Measurements from ENCODE around the gene ZW10. TPM values are rescaled to one million over a fixed set of nuclear protein-coding genes. Genes with fewer than 3 reads are reported as not detected.

The ZW10 gene
- total RNA-seq, 1 donor from 2014 or later, result 29.2 TPM

- no peak for DNase-seq (ENCODE audit: low read depth, low spot score)
- H3K9me3 Mint-ChIP-seq, result no peaks in the 10 kb centered on the region
Observed at GRCh38 chr11:113728814-113729213, 44.7 kb downstream of the ZW10 start.

GRCh38 chr11:113725913-113726312 is 47.6 kb downstream of the ZW10 start:
- no peak for TF ChIP-seq CTCF (conservative IDR thresholded peaks at IDR 0.05)
- Mint-ChIP-seq H3K4me1 (peaks cover 31% of the 10 kb centered on the region), H3K4me3 (no peak overlapping the region), H3K27ac (ENCODE audit: unreplicated experiment) (no peak overlapping the region), H3K9me3 (peaks cover under 1% of the 10 kb centered on the region), H3K36me3 (ENCODE audit: low read depth) (peaks cover 7% of the 10 kb centered on the region), H3K27me3 (ENCODE audit: low read depth) (no peaks in the 10 kb centered on the region)
- DNase-seq (ENCODE audit: low read depth, low spot score), result no peak

More at GRCh38 chr11:113728814-113729213, 44.7 kb downstream of the ZW10 start:
- Mint-ChIP-seq H3K36me3 (ENCODE audit: low read depth) (no peaks in the 10 kb centered on the region), H3K4me1 (peaks cover 12% of the 10 kb centered on the region), H3K27me3 (ENCODE audit: low read depth) (no peaks in the 10 kb centered on the region), H3K27ac (ENCODE audit: unreplicated experiment) (peak overlapping the region; percentile 9), H3K4me3 (no peak overlapping the region)
- TF ChIP-seq CTCF (conservative IDR thresholded peaks at IDR 0.05), result no peak

DNA sequence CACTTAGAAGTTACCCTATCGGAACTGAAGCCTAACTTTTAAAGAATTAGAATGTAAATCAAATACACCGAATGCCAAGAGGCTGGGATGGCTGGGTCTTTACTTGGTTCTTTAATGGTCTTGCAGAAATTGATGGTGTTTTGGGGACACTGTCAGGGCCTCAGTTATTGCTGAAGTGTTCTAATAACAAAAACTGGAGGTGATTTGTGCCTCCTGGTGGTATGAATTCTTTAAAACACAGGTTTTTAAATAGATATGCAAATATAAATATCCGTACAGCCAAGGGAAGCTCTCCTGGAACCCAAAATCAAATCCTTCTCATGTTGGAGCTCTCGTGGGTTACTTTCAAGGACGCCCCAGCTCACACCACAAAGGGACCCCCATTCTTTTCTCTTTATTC is 48.1 kb downstream of the ZW10 start:
- Mint-ChIP-seq H3K36me3 (ENCODE audit: low read depth) (peaks cover 13% of the 10 kb centered on the region), H3K27me3 (ENCODE audit: low read depth) (no peaks in the 10 kb centered on the region)
- no peak for DNase-seq (ENCODE audit: low read depth, low spot score)

DNA sequence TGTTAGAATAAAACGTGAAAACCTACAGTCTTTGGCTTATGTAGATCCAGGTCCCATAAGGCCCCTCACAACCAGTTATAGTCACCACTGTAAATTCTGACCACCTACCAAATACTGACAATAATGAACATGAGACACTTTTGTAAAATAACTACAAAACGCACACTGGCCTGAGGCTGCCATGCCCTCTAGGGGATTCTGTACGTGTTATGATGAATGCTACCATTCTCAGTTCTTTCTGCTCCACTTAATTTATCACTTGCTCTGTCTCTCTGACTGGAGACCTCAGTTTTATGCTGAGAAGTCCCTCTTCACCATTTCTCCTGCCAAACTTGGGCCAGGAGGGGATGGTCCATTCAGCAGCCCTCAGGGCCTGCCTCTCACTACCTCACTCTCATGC is 48.7 kb downstream of the ZW10 start:
- TF ChIP-seq CTCF (conservative IDR thresholded peaks at IDR 0.05), result no peak
- no peak overlapping the region for H3K4me3 Mint-ChIP-seq
- DNase-seq (ENCODE audit: low read depth, low spot score), result no peak
- H3K27me3 Mint-ChIP-seq (ENCODE audit: low read depth), result no peaks in the 10 kb centered on the region
- peaks cover 14% of the 10 kb centered on the region for H3K36me3 Mint-ChIP-seq (ENCODE audit: low read depth)
- H3K9me3 Mint-ChIP-seq, result peaks cover 7% of the 10 kb centered on the region
- peaks cover 31% of the 10 kb centered on the region for H3K4me1 Mint-ChIP-seq
- no peak overlapping the region for H3K27ac Mint-ChIP-seq (ENCODE audit: unreplicated experiment)

More for the DNA sequence above, 48.1 kb downstream of the ZW10 start:
- TF ChIP-seq CTCF (conservative IDR thresholded peaks at IDR 0.05), result no peak
- Mint-ChIP-seq H3K27ac (ENCODE audit: unreplicated experiment) (no peak overlapping the region), H3K4me1 (peaks cover 31% of the 10 kb centered on the region), H3K4me3 (no peak overlapping the region), H3K9me3 (peaks cover 5% of the 10 kb centered on the region)

DNA sequence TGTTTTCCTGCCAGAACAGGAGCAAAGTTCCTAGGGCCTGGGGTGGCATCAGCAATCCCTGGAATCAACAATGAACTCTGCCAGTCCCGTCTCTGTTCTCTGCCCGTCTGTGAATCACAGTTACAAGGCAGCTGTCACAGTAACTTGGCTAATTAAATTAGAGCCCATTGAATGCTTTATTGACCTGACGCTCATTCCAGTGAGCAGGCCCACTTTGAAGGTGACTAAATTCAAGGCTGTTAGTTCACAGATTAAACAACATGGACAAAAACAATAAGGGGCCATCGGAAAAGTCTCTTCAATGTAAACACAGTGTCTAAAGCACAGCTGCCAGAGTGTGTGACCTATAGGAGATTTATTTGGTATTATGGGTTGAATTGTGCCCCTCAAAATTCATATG is 49.7 kb downstream of the ZW10 start:
- no peaks in the 10 kb centered on the region for H3K27me3 Mint-ChIP-seq (ENCODE audit: low read depth)
- H3K9me3 Mint-ChIP-seq, result peaks cover 12% of the 10 kb centered on the region
- no peak overlapping the region for H3K27ac Mint-ChIP-seq (ENCODE audit: unreplicated experiment)
- no peak for TF ChIP-seq CTCF (conservative IDR thresholded peaks at IDR 0.05)
- DNase-seq (ENCODE audit: low read depth, low spot score), result no peak
- no peak overlapping the region for H3K4me3 Mint-ChIP-seq
- H3K36me3 Mint-ChIP-seq (ENCODE audit: low read depth), result peaks cover 24% of the 10 kb centered on the region
- H3K4me1 Mint-ChIP-seq, result peaks cover 31% of the 10 kb centered on the region

GRCh38 chr11:113722934-113723333 is 50.6 kb downstream of the ZW10 start:
- Mint-ChIP-seq H3K9me3 (peaks cover 15% of the 10 kb centered on the region), H3K36me3 (ENCODE audit: low read depth) (peaks cover 28% of the 10 kb centered on the region), H3K27ac (ENCODE audit: unreplicated experiment) (no peak overlapping the region), H3K4me1 (peaks cover 31% of the 10 kb centered on the region), H3K4me3 (no peak overlapping the region), H3K27me3 (ENCODE audit: low read depth) (no peaks in the 10 kb centered on the region)
- TF ChIP-seq CTCF (conservative IDR thresholded peaks at IDR 0.05), result no peak
- no peak for DNase-seq (ENCODE audit: low read depth, low spot score)
